Smooth muscle cell (in vitro differentiated cells): Measurements from ENCODE around the gene FAM3C. TPM values are rescaled to one million over a fixed set of nuclear protein-coding genes. Genes with fewer than 3 reads are reported as not detected.
A peak's percentile ranks its signal among the peaks of the same experiment; 100 is the strongest.
"Not testable (repeated sequence)": the region's sequence is repeated elsewhere in the genome, so short reads cannot be mapped to it uniquely, and the experiment has no call there.

Source experiments
- DNase-seq: peaks from one replicate; lab custom pipeline; 2025; ENCODE audit not compliant: unreplicated experiment; lab: John Stamatoyannopoulos, UW
- H2AFZ ChIP-seq: fragments of 200-600 bp; sonication (generic); 2 replicates; pipeline ENCODE4 v1.6.0; 2016; ENCODE audit warnings: antibody characterized with exemption, low read depth, mild to moderate bottlenecking
- H3F3A ChIP-seq: fragments of 200-600 bp; sonication (generic); 2 replicates; pipeline ENCODE4 v1.6.0; 2017; ENCODE audit warnings: antibody characterized with exemption, low read depth
- H3K27ac ChIP-seq: fragments of 200-600 bp; sonication (generic); 2 replicates; pipeline ENCODE4 v1.5.1; 2016; ENCODE audit warnings: low read depth, mild to moderate bottlenecking
- H3K27me3 ChIP-seq: fragments of 200-600 bp; sonication (generic); 2 replicates; pipeline ENCODE4 v1.6.1; 2016; ENCODE audit warnings: low read depth, mild to moderate bottlenecking
- H3K36me3 ChIP-seq: fragments of 200-600 bp; sonication (generic); 2 replicates; pipeline ENCODE4 v1.5.1; 2016; ENCODE audit warnings: low read depth
- H3K4me1 ChIP-seq: fragments of 200-600 bp; sonication (generic); 2 replicates; pipeline ENCODE4 v1.5.1; 2016; ENCODE audit warnings: low read depth
- H3K4me2 ChIP-seq: fragments of 200-600 bp; sonication (generic); 2 replicates; pipeline ENCODE4 v1.6.0; 2016; ENCODE audit warnings: mild to moderate bottlenecking
- H3K4me3 ChIP-seq: fragments of 200-600 bp; sonication (generic); 2 replicates; pipeline ENCODE4 v1.5.1; 2016; ENCODE audit warnings: mild to moderate bottlenecking
- H3K79me2 ChIP-seq: fragments of 200-600 bp; sonication (generic); 2 replicates; pipeline ENCODE4 v1.6.0; 2016; ENCODE audit warnings: low read depth, mild to moderate bottlenecking
- H3K9ac ChIP-seq: fragments of 200-600 bp; sonication (generic); 2 replicates; pipeline ENCODE4 v1.6.0; 2016; ENCODE audit warnings: low read depth
- H3K9me3 ChIP-seq: fragments of 200-600 bp; sonication (generic); replicated peaks from 2 replicates; pipeline ENCODE4 v1.5.1; 2016; ENCODE audit warnings: low read depth
- H4K20me1 ChIP-seq: fragments of 200-600 bp; sonication (generic); 2 replicates; pipeline ENCODE4 v1.6.0; 2016; ENCODE audit warnings: low read depth
- CTCF ChIP-seq: fragments of 200-600 bp; sonication (generic); IDR thresholded peaks from 2 replicates; pipeline ENCODE4 v1.5.1; 2017; ENCODE audit warnings: borderline replicate concordance, mild to moderate bottlenecking, antibody characterized with exemption; ENCODE audit not compliant: insufficient read depth, poor library complexity, severe bottlenecking
- WGBS: methylation state at CpG from one replicate; pipeline ENCODE4 v1.1.7; 2016; ENCODE audit warnings: low lambda C conversion rate; 5-methylcytosine and 5-hydroxymethylcytosine counted together
- polyA plus RNA-seq: library from polyadenylated mRNA; unstranded; fragments of >200 nt; fragmentation: Nextera tagmentation; extraction: Ambion mirVana; gene quantifications from 2 replicates; pipeline ENCODE4 v1.2.1, GENCODE V29; 2016
- total RNA-seq: library from RNA; depleted of rRNA; stranded (reverse); fragments of >200 nt; gene quantifications from 2 replicates; pipeline ENCODE4 v1.2.3, GENCODE V29; 2014

Gene FAM3C
- total and polyA plus RNA-seq, 2 experiments from 2014 or later, result 83.9 to 101 TPM

- Histone ChIP-seq H3K4me2 (peak overlapping the region; percentile 68), H3K4me1 (peaks cover 14% of the 10 kb centered on the region), H3K4me3 (peak overlapping the region; percentile 41), H3F3A (peaks cover 23% of the 10 kb centered on the region), H3K27me3 (no peaks in the 10 kb centered on the region), H3K9me3 (no peaks in the 10 kb centered on the region), H2AFZ (no peak overlapping the region), H3K27ac (peak overlapping the region; percentile 86), H4K20me1 (peaks cover 98% of the 10 kb centered on the region), H3K36me3 (no peaks in the 10 kb centered on the region), H3K9ac (no peak overlapping the region), H3K79me2 (no peaks in the 10 kb centered on the region)
- 85% methylated on average over 6 of the region's 6 CpGs for WGBS
- TF ChIP-seq CTCF, result no peak
- DNase-seq, result no peak
Observed at GRCh38 chr7:121437470-121437869, 41.4 kb upstream of the FAM3C start.

GRCh38 chr7:121436688-121437087, 40.6 kb upstream of the FAM3C start:
- 82% methylated on average over 7 of the region's 7 CpGs for WGBS
- H3K79me2 ChIP-seq, result no peaks in the 10 kb centered on the region
- H3K27ac ChIP-seq, result peak overlapping the region; percentile 86
- no peaks in the 10 kb centered on the region for H3K36me3 ChIP-seq
- no peak overlapping the region for H2AFZ ChIP-seq
- no peak overlapping the region for H3K9ac ChIP-seq
- no peak overlapping the region for H3K4me2 ChIP-seq
- peaks cover 14% of the 10 kb centered on the region for H3K4me1 ChIP-seq
- H3F3A ChIP-seq, result peaks cover 21% of the 10 kb centered on the region
- no peak for DNase-seq
- peaks cover 98% of the 10 kb centered on the region for H4K20me1 ChIP-seq
- H3K27me3 ChIP-seq, result no peaks in the 10 kb centered on the region
- H3K4me3 ChIP-seq, result no peak overlapping the region
- TF ChIP-seq CTCF, result no peak
- H3K9me3 ChIP-seq, result no peaks in the 10 kb centered on the region

GRCh38 chr7:121436136-121436535, 40.0 kb upstream of the FAM3C start:
- DNase-seq, result no peak
- Histone ChIP-seq H3K79me2 (no peaks in the 10 kb centered on the region), H3K27me3 (no peaks in the 10 kb centered on the region), H3K9me3 (no peaks in the 10 kb centered on the region), H2AFZ (no peak overlapping the region), H3K9ac (no peak overlapping the region), H3K4me2 (no peak overlapping the region), H3K36me3 (no peaks in the 10 kb centered on the region), H3F3A (peaks cover 18% of the 10 kb centered on the region), H3K4me1 (peaks cover 14% of the 10 kb centered on the region), H3K27ac (peak overlapping the region; percentile 86), H4K20me1 (peaks cover 98% of the 10 kb centered on the region), H3K4me3 (no peak overlapping the region)
- WGBS, result 81% methylated on average over 1 of the region's 1 CpG
- no peak for TF ChIP-seq CTCF

- H3K4me3 ChIP-seq, result no peak overlapping the region
- no peaks in the 10 kb centered on the region for H3K79me2 ChIP-seq
- H3K36me3 ChIP-seq, result no peaks in the 10 kb centered on the region
- DNase-seq, result no peak
- no peaks in the 10 kb centered on the region for H3K9me3 ChIP-seq
- 88% methylated on average over 2 of the region's 2 CpGs for whole genome bisulfite sequencing
- peak overlapping the region; percentile 7 for H3K27ac ChIP-seq
- H3K27me3 ChIP-seq, result no peaks in the 10 kb centered on the region
- peaks cover 19% of the 10 kb centered on the region for H3F3A ChIP-seq
- no peak overlapping the region for H3K4me2 ChIP-seq
- H3K9ac ChIP-seq, result no peak overlapping the region
- H2AFZ ChIP-seq, result no peak overlapping the region
- H3K4me1 ChIP-seq, result peaks cover 12% of the 10 kb centered on the region
- no peak for TF ChIP-seq CTCF
- H4K20me1 ChIP-seq, result peaks cover 99% of the 10 kb centered on the region
Observed at GRCh38 chr7:121433775-121434174, 37.7 kb upstream of the FAM3C start.

GRCh38 chr7:121432486-121432885, 36.4 kb upstream of the FAM3C start:
- not testable (repeated sequence) for H3K27me3 ChIP-seq, DNase-seq, H3K9ac ChIP-seq, H3K9me3 ChIP-seq, H3K4me2 ChIP-seq, H2AFZ ChIP-seq, H3K79me2 ChIP-seq, H3K4me1 ChIP-seq, H3K4me3 ChIP-seq, H3K36me3 ChIP-seq, H3K27ac ChIP-seq
- Histone ChIP-seq H3F3A (peaks cover 17% of the 10 kb centered on the region), H4K20me1 (peaks cover 99% of the 10 kb centered on the region)
- 95% methylated on average over 4 of the region's 4 CpGs for WGBS
